Measurements from ENCODE around the gene ADCY2.

ADCY2 gene

DNA sequence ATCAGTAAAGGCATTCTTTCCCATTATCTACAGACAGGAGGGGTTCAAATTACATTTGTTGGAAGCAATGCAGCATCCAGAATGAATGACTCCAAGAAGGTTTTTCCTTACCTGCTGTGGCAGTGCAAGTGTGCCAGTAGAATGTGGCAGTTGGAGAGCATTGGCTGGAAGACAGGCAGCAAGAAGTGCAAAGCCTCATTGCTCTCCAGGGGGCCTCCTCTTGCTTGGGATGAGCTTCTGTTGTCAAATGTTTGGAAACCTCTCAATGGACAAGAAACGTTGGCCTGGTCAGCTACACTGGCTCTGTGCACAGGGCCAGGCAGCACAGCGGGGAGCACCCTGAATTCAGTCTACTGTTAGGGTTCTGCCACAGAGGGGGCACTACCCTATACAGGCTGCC, 226.6 kb downstream of the ADCY2 start:
- ATAC-seq = no peak
- TF ChIP-seq ZNF565 (CRISPR knock-in tag; conservative IDR thresholded peaks at IDR 0.05; ENCODE audit: low read depth) (no peak), ZNF8 (CRISPR knock-in tag; IDR thresholded peaks at IDR 0.05) (no peak), ZNF70 (CRISPR knock-in tag; IDR thresholded peaks at IDR 0.05) (no peak), ZFP3 (CRISPR knock-in tag; IDR thresholded peaks at IDR 0.05) (no peak), TOX (CRISPR knock-in tag; IDR thresholded peaks at IDR 0.05; ENCODE audit: borderline replicate concordance) (no peak), TCF4 (CRISPR knock-in tag; IDR thresholded peaks at IDR 0.05; ENCODE audit: borderline replicate concordance) (no peak), OSR1 (CRISPR knock-in tag; IDR thresholded peaks at IDR 0.05) (no peak), GLIS3 (CRISPR knock-in tag; IDR thresholded peaks at IDR 0.05) (no peak), ARNTL (CRISPR knock-in tag; IDR thresholded peaks at IDR 0.05; ENCODE audit: borderline replicate concordance, low read depth) (no peak), BACH2 (CRISPR knock-in tag; IDR thresholded peaks at IDR 0.05; ENCODE audit: borderline replicate concordance) (no peak), ISL1 (CRISPR knock-in tag; IDR thresholded peaks at IDR 0.05) (no peak), SNAI2 (CRISPR knock-in tag; IDR thresholded peaks at IDR 0.05) (no peak), CSDC2 (CRISPR knock-in tag; IDR thresholded peaks at IDR 0.05) (no peak)
- TF ChIP-seq, protein P1, sequence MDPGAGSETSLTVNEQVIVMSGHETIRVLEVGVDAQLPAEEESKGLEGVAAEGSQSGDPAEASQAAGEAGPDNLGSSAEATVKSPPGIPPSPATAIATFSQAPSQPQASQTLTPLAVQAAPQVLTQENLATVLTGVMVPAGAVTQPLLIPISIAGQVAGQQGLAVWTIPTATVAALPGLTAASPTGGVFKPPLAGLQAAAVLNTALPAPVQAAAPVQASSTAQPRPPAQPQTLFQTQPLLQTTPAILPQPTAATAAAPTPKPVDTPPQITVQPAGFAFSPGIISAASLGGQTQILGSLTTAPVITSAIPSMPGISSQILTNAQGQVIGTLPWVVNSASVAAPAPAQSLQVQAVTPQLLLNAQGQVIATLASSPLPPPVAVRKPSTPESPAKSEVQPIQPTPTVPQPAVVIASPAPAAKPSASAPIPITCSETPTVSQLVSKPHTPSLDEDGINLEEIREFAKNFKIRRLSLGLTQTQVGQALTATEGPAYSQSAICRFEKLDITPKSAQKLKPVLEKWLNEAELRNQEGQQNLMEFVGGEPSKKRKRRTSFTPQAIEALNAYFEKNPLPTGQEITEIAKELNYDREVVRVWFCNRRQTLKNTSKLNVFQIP (CRISPR knock-in tag; IDR thresholded peaks at IDR 0.05; ENCODE audit: borderline replicate concordance, low read depth) = no peak
- TF ChIP-seq, protein P2, sequence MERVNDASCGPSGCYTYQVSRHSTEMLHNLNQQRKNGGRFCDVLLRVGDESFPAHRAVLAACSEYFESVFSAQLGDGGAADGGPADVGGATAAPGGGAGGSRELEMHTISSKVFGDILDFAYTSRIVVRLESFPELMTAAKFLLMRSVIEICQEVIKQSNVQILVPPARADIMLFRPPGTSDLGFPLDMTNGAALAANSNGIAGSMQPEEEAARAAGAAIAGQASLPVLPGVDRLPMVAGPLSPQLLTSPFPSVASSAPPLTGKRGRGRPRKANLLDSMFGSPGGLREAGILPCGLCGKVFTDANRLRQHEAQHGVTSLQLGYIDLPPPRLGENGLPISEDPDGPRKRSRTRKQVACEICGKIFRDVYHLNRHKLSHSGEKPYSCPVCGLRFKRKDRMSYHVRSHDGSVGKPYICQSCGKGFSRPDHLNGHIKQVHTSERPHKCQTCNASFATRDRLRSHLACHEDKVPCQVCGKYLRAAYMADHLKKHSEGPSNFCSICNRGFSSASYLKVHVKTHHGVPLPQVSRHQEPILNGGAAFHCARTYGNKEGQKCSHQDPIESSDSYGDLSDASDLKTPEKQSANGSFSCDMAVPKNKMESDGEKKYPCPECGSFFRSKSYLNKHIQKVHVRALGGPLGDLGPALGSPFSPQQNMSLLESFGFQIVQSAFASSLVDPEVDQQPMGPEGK (CRISPR knock-in tag; IDR thresholded peaks at IDR 0.05; ENCODE audit: borderline replicate concordance) = no peak
- TF ChIP-seq, protein P3, sequence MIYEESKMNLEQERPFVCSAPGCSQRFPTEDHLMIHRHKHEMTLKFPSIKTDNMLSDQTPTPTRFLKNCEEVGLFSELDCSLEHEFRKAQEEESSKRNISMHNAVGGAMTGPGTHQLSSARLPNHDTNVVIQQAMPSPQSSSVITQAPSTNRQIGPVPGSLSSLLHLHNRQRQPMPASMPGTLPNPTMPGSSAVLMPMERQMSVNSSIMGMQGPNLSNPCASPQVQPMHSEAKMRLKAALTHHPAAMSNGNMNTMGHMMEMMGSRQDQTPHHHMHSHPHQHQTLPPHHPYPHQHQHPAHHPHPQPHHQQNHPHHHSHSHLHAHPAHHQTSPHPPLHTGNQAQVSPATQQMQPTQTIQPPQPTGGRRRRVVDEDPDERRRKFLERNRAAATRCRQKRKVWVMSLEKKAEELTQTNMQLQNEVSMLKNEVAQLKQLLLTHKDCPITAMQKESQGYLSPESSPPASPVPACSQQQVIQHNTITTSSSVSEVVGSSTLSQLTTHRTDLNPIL (CRISPR knock-in tag; IDR thresholded peaks at IDR 0.05; ENCODE audit: low read depth) = no peak
- TF ChIP-seq, protein P4, sequence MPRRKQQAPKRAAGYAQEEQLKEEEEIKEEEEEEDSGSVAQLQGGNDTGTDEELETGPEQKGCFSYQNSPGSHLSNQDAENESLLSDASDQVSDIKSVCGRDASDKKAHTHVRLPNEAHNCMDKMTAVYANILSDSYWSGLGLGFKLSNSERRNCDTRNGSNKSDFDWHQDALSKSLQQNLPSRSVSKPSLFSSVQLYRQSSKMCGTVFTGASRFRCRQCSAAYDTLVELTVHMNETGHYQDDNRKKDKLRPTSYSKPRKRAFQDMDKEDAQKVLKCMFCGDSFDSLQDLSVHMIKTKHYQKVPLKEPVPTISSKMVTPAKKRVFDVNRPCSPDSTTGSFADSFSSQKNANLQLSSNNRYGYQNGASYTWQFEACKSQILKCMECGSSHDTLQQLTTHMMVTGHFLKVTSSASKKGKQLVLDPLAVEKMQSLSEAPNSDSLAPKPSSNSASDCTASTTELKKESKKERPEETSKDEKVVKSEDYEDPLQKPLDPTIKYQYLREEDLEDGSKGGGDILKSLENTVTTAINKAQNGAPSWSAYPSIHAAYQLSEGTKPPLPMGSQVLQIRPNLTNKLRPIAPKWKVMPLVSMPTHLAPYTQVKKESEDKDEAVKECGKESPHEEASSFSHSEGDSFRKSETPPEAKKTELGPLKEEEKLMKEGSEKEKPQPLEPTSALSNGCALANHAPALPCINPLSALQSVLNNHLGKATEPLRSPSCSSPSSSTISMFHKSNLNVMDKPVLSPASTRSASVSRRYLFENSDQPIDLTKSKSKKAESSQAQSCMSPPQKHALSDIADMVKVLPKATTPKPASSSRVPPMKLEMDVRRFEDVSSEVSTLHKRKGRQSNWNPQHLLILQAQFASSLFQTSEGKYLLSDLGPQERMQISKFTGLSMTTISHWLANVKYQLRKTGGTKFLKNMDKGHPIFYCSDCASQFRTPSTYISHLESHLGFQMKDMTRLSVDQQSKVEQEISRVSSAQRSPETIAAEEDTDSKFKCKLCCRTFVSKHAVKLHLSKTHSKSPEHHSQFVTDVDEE (CRISPR knock-in tag; IDR thresholded peaks at IDR 0.05) = no peak
- TF ChIP-seq, protein P5, sequence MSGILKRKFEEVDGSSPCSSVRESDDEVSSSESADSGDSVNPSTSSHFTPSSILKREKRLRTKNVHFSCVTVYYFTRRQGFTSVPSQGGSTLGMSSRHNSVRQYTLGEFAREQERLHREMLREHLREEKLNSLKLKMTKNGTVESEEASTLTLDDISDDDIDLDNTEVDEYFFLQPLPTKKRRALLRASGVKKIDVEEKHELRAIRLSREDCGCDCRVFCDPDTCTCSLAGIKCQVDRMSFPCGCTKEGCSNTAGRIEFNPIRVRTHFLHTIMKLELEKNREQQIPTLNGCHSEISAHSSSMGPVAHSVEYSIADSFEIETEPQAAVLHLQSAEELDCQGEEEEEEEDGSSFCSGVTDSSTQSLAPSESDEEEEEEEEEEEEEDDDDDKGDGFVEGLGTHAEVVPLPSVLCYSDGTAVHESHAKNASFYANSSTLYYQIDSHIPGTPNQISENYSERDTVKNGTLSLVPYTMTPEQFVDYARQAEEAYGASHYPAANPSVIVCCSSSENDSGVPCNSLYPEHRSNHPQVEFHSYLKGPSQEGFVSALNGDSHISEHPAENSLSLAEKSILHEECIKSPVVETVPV (CRISPR knock-in tag; IDR thresholded peaks at IDR 0.05) = no peak

DNA sequence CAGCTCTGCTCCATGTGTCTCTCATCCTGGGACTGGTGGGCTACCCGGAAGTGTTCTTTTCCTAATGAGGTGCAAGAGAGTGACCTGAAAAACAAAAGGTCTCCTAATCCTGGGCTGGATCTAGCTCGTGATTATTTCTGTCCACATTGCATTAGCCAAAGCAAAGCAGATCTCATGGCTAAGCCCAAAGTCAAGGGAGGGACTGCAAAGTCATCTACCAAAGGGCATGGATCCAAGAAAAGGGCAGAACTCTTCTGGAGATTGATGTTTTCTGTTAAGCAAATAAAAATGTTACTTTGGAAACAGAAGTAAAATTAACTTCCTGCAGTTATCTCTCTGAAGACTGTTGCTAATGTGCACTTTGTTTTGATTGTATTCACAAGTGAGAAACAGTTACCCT, 229.8 kb downstream of the ADCY2 start:
- no peak for ATAC-seq
- no peak for TF ChIP-seq SNAI2 (CRISPR knock-in tag; IDR thresholded peaks at IDR 0.05)
- TF ChIP-seq, protein P4 (CRISPR knock-in tag; IDR thresholded peaks at IDR 0.05) = no peak
- TF ChIP-seq, protein P5 (CRISPR knock-in tag; IDR thresholded peaks at IDR 0.05) = no peak
- no peak for TF ChIP-seq TCF4 (CRISPR knock-in tag; IDR thresholded peaks at IDR 0.05; ENCODE audit: borderline replicate concordance)
- TF ChIP-seq ZNF565 (CRISPR knock-in tag; conservative IDR thresholded peaks at IDR 0.05; ENCODE audit: low read depth) = no peak
- TF ChIP-seq ZFP3 (CRISPR knock-in tag; IDR thresholded peaks at IDR 0.05) = no peak
- TF ChIP-seq ZC3H10 (CRISPR knock-in tag; IDR thresholded peaks at IDR 0.05) = no peak
- TF ChIP-seq CSDC2 (CRISPR knock-in tag; IDR thresholded peaks at IDR 0.05) = no peak
- TF ChIP-seq, protein P2 (CRISPR knock-in tag; IDR thresholded peaks at IDR 0.05; ENCODE audit: borderline replicate concordance) = no peak
- TF ChIP-seq RARB (CRISPR knock-in tag; IDR thresholded peaks at IDR 0.05) = no peak
- TF ChIP-seq OSR1 (CRISPR knock-in tag; IDR thresholded peaks at IDR 0.05) = no peak
- TF ChIP-seq ESRRG (CRISPR knock-in tag; IDR thresholded peaks at IDR 0.05) = no peak
- TF ChIP-seq PPARA (CRISPR knock-in tag; IDR thresholded peaks at IDR 0.05; ENCODE audit: borderline replicate concordance) = no peak
- no peak for TF ChIP-seq ARNTL (CRISPR knock-in tag; IDR thresholded peaks at IDR 0.05; ENCODE audit: borderline replicate concordance, low read depth)

Data from SK-N-SH treated with all-trans-retinoic acid at 6 μM for 48 hours (cell line).